B cell (primary cell): ENCODE results near the gene MYLK3.

Source experiments
- CTCF ChIP-seq: fragments of 200-600 bp; IDR thresholded peaks from one replicate; pipeline ENCODE4 v1.8.0; 2022; ENCODE audit warnings: antibody characterized with exemption, mild to moderate bottlenecking
- EZH2 ChIP-seq: IDR thresholded peaks from 2 replicates; pipeline ENCODE4 v1.6.1; 2012; ENCODE audit warnings: borderline replicate concordance, low read depth, mild to moderate bottlenecking, moderate library complexity, low read length; ENCODE audit not compliant: insufficient read depth, poor library complexity, severe bottlenecking

- no peak for TF ChIP-seq CTCF
- TF ChIP-seq EZH2, result no peak
These were observed 18.0 kb downstream of the MYLK3 start for GRCh38 chr16:46730126-46730525.
